WTC11 (cell line): Measurements from ENCODE around the gene RGS14. TPM values are rescaled to one million over a fixed set of nuclear protein-coding genes. Genes with fewer than 3 reads are reported as not detected.

Experiments used
- ATAC-seq: fragments of 200-7000 bp; cut with Tn5 transposase; 2 replicates; pipeline ENCODE4 v1.10.0; 2021; ENCODE audit warnings: mild to moderate bottlenecking, moderate library complexity
- CTCF ChIA-PET: fragments of 300-600 bp; sonication (Branson Sonifier 250); formaldehyde crosslinking; loops from one replicate; lab custom pipeline; 2021; ENCODE audit warnings: antibody characterized with exemption; lab: Charles Lee
- POLR2A ChIA-PET: fragments of 350-600 bp; sonication (Branson Sonifier 250); formaldehyde crosslinking; loops from one replicate; lab custom pipeline; 2021; ENCODE audit warnings: antibody characterized with exemption; lab: Charles Lee
- DNase-seq: peaks from one replicate; pipeline ENCODE4 v3.0.0; 2021; ENCODE audit warnings: low spot score
- H3K27ac Mint-ChIP-seq: 2 replicates; pipeline ENCODE4 v1.8.0; 2021; ENCODE audit warnings: mixed read lengths
- H3K27me3 Mint-ChIP-seq: 2 replicates; pipeline ENCODE4 v1.8.0; 2021; ENCODE audit warnings: low read depth, mild to moderate bottlenecking, moderate library complexity, mixed read lengths
- H3K36me3 Mint-ChIP-seq: 2 replicates; pipeline ENCODE4 v1.8.0; 2021; ENCODE audit warnings: mixed read lengths
- H3K4me1 Mint-ChIP-seq: 2 replicates; pipeline ENCODE4 v1.8.0; 2022; ENCODE audit warnings: mixed read lengths
- H3K4me3 Mint-ChIP-seq: 2 replicates; pipeline ENCODE4 v1.8.0; 2021; ENCODE audit warnings: mild to moderate bottlenecking, moderate library complexity, mixed read lengths
- H3K9me3 Mint-ChIP-seq: 2 replicates; pipeline ENCODE4 v1.8.0; 2021; ENCODE audit warnings: mixed read lengths
- ATF1 ChIP-seq: sonication (generic); formaldehyde crosslinking; IDR thresholded peaks from 2 replicates; pipeline ENCODE4 v1.8.1; 2023; ENCODE audit warnings: mild to moderate bottlenecking, moderate library complexity, missing genetic modification reagents
- CTCF ChIP-seq: fragments of 200-600 bp; IDR thresholded peaks from 2 replicates; pipeline ENCODE4 v1.8.0; 2022; ENCODE audit warnings: antibody characterized with exemption
- FOXJ3 ChIP-seq: sonication (generic); formaldehyde crosslinking; IDR thresholded peaks from 2 replicates; pipeline ENCODE4 v1.9.0; 2021; ENCODE audit warnings: missing genetic modification reagents, mild to moderate bottlenecking, borderline replicate concordance
- IRF2 ChIP-seq: sonication (generic); formaldehyde crosslinking; IDR thresholded peaks from 2 replicates; pipeline ENCODE4 v1.8.0; 2022; ENCODE audit warnings: low read depth, missing genetic modification reagents, borderline replicate concordance
- JAZF1 ChIP-seq: fragments of 250-450 bp; sonication (Bioruptor Pico); IDR thresholded peaks from 2 replicates; pipeline ENCODE4 v1.9.0; 2021; ENCODE audit warnings: moderate library complexity, mild to moderate bottlenecking, inconsistent platforms
- JUN ChIP-seq: sonication (generic); formaldehyde crosslinking; IDR thresholded peaks from 2 replicates; pipeline ENCODE4 v1.8.0; 2023; ENCODE audit warnings: mild to moderate bottlenecking, missing genetic modification reagents
- OVOL2 ChIP-seq: fragments of 250-450 bp; sonication (Bioruptor Pico); IDR thresholded peaks from 2 replicates; pipeline ENCODE4 v1.9.0; 2021; ENCODE audit warnings: mild to moderate bottlenecking, borderline replicate concordance
- TP53 ChIP-seq: sonication (generic); formaldehyde crosslinking; IDR thresholded peaks from 2 replicates; pipeline ENCODE4 v1.8.1; 2023; ENCODE audit warnings: mild to moderate bottlenecking, missing genetic modification reagents
- USF2 ChIP-seq: sonication (generic); formaldehyde crosslinking; IDR thresholded peaks from 2 replicates; pipeline ENCODE4 v1.8.1; 2023; ENCODE audit warnings: mild to moderate bottlenecking, missing genetic modification reagents, moderate library complexity
- ZNF232 ChIP-seq: sonication (generic); formaldehyde crosslinking; IDR thresholded peaks from 2 replicates; pipeline ENCODE4 v1.8.0; 2022; ENCODE audit warnings: mild to moderate bottlenecking, missing genetic modification reagents
- ZNF317 ChIP-seq: sonication (generic); formaldehyde crosslinking; IDR thresholded peaks from 2 replicates; pipeline ENCODE4 v1.8.1; 2023; ENCODE audit warnings: low read depth, mild to moderate bottlenecking, moderate library complexity, missing genetic modification reagents, borderline replicate concordance
- ZNF396 ChIP-seq: fragments of 250-450 bp; sonication (Bioruptor Pico); IDR thresholded peaks from 2 replicates; pipeline ENCODE4 v1.8.0; 2021; ENCODE audit warnings: mild to moderate bottlenecking, moderate library complexity, borderline replicate concordance
- ZNF423 ChIP-seq: fragments of 250-450 bp; sonication (Bioruptor Pico); IDR thresholded peaks from 2 replicates; pipeline ENCODE4 v2.1.2; 2022; ENCODE audit warnings: mild to moderate bottlenecking, moderate library complexity
- total RNA-seq: library from RNA; stranded (reverse); gene quantifications from 3 replicates; pipeline ENCODE4 v1.2.3, GENCODE V29; 2021
- TF ChIP-seq, protein P1 (sequence below): sonication (generic); formaldehyde crosslinking; IDR thresholded peaks from 2 replicates; pipeline ENCODE4 v1.8.0; 2023; ENCODE audit warnings: mild to moderate bottlenecking, missing genetic modification reagents
- TF ChIP-seq, protein P2 (sequence below): fragments of 250-450 bp; sonication (Bioruptor Pico); IDR thresholded peaks from 2 replicates; pipeline ENCODE4 v1.9.0; 2021; ENCODE audit warnings: moderate library complexity, mild to moderate bottlenecking, inconsistent platforms, borderline replicate concordance
- TF ChIP-seq, protein P3 (sequence below): sonication (generic); formaldehyde crosslinking; IDR thresholded peaks from 2 replicates; pipeline ENCODE4 v1.8.1; 2022; ENCODE audit warnings: mild to moderate bottlenecking, missing genetic modification reagents, moderate library complexity, borderline replicate concordance
- TF ChIP-seq, protein P4 (sequence below): fragments of 250-450 bp; sonication (Bioruptor Pico); IDR thresholded peaks from 2 replicates; pipeline ENCODE4 v1.9.0; 2021; ENCODE audit warnings: mild to moderate bottlenecking
- TF ChIP-seq, protein P5 (sequence below): fragments of 250-450 bp; sonication (Bioruptor Pico); IDR thresholded peaks from 2 replicates; pipeline ENCODE4 v1.9.0; 2021; ENCODE audit warnings: mild to moderate bottlenecking
- TF ChIP-seq, protein P6 (sequence below): sonication (generic); formaldehyde crosslinking; IDR thresholded peaks from 2 replicates; pipeline ENCODE4 v1.8.0; 2022; ENCODE audit warnings: mild to moderate bottlenecking, missing genetic modification reagents

RGS14 gene
- total RNA-seq, 1 experiment from 2014 or later, result 74.6 TPM

- Mint-ChIP-seq H3K27me3 (no peaks in the 10 kb centered on the region), H3K36me3 (peaks cover 7% of the 10 kb centered on the region), H3K4me1 (peaks cover 11% of the 10 kb centered on the region), H3K27ac (peak overlapping the region; percentile 70), H3K9me3 (peaks cover 6% of the 10 kb centered on the region; the same call in 1 of the 2 replicates), H3K4me3 (peak overlapping the region; percentile 17; the same call in 1 of the 2 replicates)
- ATAC-seq (peak; percentile 57), DNase-seq (peak; percentile 83)
- POLR2A ChIA-PET, result no interaction called here
- TF ChIP-seq CTCF (peak; percentile 72), ZNF232 (no peak)
- CTCF ChIA-PET, result interaction anchor here (0.6 to 3.8 kb wide), 34 partner anchors 8 to 289 kb away, joined by 3 to 55 read pairs (median 4); partner anchors contain the start of genes FGFR4, GRK6, LMAN2 and PRELID1
These were observed 39.8 kb upstream of the RGS14 start for GRCh38 chr5:177317959-177318377.

DNA sequence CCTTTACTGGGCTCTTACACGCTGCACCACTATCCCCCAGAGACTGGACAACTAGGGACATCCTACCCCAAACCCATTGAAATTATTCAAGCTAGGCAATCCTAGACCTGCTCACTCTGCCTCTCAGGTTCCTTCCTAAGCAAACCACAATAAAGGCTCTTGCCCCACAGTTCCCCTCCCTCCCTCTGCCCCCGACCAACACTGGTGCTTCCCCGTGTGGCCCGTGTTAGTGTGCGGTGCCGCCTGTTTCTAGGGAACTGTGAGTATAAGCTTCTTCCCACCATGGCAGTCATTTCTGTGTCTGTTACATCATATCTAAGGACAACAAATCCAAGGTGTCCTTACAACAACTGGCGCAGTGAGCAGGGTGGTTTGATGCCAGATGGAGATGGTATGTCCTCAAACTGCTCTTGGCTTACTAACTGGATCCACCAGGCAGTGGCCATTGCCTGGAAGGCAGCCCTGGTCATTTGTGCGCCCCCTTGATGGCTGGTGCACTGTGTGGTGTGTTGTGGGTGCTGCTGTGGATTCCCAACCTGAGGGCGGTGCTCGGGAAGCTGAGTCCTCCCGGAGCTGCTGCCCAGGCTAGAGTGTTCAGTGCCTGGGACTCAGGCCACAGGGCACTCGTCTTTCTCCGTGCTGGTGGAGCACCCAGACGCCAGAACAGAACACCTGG is 37.7 kb upstream of the RGS14 start:
- no peak for DNase-seq
- Mint-ChIP-seq H3K27ac (no peak overlapping the region), H3K4me1 (peaks cover 14% of the 10 kb centered on the region), H3K9me3 (peaks cover 6% of the 10 kb centered on the region; the same call in 1 of the 2 replicates), H3K27me3 (no peaks in the 10 kb centered on the region), H3K4me3 (no peak overlapping the region), H3K36me3 (peaks cover 12% of the 10 kb centered on the region)
- ATAC-seq, result no peak
- ChIA-PET POLR2A (interaction anchor here (1.1 kb wide), 1 partner anchor 47 kb away, joined by 5 read pairs; no protein-coding TSS in a partner anchor), CTCF (interaction anchor here (1.5 to 3.3 kb wide), 6 partner anchors 10 to 134 kb away, joined by 3 to 55 read pairs (median 24); no protein-coding TSS in a partner anchor)
- TF ChIP-seq ZNF232, result no peak
- no peak for TF ChIP-seq ZNF317 (CRISPR knock-in tag)
- no peak for TF ChIP-seq JUN (CRISPR knock-in tag)
- TF ChIP-seq, protein P1, sequence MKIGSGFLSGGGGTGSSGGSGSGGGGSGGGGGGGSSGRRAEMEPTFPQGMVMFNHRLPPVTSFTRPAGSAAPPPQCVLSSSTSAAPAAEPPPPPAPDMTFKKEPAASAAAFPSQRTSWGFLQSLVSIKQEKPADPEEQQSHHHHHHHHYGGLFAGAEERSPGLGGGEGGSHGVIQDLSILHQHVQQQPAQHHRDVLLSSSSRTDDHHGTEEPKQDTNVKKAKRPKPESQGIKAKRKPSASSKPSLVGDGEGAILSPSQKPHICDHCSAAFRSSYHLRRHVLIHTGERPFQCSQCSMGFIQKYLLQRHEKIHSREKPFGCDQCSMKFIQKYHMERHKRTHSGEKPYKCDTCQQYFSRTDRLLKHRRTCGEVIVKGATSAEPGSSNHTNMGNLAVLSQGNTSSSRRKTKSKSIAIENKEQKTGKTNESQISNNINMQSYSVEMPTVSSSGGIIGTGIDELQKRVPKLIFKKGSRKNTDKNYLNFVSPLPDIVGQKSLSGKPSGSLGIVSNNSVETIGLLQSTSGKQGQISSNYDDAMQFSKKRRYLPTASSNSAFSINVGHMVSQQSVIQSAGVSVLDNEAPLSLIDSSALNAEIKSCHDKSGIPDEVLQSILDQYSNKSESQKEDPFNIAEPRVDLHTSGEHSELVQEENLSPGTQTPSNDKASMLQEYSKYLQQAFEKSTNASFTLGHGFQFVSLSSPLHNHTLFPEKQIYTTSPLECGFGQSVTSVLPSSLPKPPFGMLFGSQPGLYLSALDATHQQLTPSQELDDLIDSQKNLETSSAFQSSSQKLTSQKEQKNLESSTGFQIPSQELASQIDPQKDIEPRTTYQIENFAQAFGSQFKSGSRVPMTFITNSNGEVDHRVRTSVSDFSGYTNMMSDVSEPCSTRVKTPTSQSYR (CRISPR knock-in tag), result no peak
- TF ChIP-seq JAZF1 (CRISPR knock-in tag), result no peak
- TF ChIP-seq ZNF423 (CRISPR knock-in tag), result no peak
- TF ChIP-seq, protein P2, sequence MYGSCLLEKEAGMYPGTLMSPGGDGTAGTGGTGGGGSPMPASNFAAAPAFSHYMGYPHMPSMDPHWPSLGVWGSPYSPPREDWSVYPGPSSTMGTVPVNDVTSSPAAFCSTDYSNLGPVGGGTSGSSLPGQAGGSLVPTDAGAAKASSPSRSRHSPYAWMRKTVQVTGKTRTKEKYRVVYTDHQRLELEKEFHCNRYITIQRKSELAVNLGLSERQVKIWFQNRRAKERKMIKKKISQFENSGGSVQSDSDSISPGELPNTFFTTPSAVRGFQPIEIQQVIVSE (CRISPR knock-in tag), result no peak
- TF ChIP-seq, protein P3, sequence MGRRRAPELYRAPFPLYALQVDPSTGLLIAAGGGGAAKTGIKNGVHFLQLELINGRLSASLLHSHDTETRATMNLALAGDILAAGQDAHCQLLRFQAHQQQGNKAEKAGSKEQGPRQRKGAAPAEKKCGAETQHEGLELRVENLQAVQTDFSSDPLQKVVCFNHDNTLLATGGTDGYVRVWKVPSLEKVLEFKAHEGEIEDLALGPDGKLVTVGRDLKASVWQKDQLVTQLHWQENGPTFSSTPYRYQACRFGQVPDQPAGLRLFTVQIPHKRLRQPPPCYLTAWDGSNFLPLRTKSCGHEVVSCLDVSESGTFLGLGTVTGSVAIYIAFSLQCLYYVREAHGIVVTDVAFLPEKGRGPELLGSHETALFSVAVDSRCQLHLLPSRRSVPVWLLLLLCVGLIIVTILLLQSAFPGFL (CRISPR knock-in tag), result no peak
- TF ChIP-seq, protein P4, sequence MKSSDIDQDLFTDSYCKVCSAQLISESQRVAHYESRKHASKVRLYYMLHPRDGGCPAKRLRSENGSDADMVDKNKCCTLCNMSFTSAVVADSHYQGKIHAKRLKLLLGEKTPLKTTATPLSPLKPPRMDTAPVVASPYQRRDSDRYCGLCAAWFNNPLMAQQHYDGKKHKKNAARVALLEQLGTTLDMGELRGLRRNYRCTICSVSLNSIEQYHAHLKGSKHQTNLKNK, result no peak
- TF ChIP-seq ATF1 (CRISPR knock-in tag), result no peak
- no peak for TF ChIP-seq TP53 (CRISPR knock-in tag)
- no peak for TF ChIP-seq FOXJ3
- TF ChIP-seq USF2 (CRISPR knock-in tag), result no peak
- TF ChIP-seq, protein P5, sequence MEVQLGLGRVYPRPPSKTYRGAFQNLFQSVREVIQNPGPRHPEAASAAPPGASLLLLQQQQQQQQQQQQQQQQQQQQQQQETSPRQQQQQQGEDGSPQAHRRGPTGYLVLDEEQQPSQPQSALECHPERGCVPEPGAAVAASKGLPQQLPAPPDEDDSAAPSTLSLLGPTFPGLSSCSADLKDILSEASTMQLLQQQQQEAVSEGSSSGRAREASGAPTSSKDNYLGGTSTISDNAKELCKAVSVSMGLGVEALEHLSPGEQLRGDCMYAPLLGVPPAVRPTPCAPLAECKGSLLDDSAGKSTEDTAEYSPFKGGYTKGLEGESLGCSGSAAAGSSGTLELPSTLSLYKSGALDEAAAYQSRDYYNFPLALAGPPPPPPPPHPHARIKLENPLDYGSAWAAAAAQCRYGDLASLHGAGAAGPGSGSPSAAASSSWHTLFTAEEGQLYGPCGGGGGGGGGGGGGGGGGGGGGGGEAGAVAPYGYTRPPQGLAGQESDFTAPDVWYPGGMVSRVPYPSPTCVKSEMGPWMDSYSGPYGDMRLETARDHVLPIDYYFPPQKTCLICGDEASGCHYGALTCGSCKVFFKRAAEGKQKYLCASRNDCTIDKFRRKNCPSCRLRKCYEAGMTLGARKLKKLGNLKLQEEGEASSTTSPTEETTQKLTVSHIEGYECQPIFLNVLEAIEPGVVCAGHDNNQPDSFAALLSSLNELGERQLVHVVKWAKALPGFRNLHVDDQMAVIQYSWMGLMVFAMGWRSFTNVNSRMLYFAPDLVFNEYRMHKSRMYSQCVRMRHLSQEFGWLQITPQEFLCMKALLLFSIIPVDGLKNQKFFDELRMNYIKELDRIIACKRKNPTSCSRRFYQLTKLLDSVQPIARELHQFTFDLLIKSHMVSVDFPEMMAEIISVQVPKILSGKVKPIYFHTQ, result no peak
- TF ChIP-seq OVOL2 (CRISPR knock-in tag), result no peak
- no peak for TF ChIP-seq IRF2
- no peak for TF ChIP-seq ZNF396 (CRISPR knock-in tag)
- TF ChIP-seq, protein P6, sequence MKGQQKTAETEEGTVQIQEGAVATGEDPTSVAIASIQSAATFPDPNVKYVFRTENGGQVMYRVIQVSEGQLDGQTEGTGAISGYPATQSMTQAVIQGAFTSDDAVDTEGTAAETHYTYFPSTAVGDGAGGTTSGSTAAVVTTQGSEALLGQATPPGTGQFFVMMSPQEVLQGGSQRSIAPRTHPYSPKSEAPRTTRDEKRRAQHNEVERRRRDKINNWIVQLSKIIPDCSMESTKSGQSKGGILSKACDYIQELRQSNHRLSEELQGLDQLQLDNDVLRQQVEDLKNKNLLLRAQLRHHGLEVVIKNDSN (CRISPR knock-in tag), result no peak
